Right hindlimb (tissue), 1 donor: ENCODE results near the gene PEPD.

Experiments used
- DNase-seq: peaks from one replicate; pipeline ENCODE4 v3.0.0-alpha.2; 2018

PEPD gene

DNA sequence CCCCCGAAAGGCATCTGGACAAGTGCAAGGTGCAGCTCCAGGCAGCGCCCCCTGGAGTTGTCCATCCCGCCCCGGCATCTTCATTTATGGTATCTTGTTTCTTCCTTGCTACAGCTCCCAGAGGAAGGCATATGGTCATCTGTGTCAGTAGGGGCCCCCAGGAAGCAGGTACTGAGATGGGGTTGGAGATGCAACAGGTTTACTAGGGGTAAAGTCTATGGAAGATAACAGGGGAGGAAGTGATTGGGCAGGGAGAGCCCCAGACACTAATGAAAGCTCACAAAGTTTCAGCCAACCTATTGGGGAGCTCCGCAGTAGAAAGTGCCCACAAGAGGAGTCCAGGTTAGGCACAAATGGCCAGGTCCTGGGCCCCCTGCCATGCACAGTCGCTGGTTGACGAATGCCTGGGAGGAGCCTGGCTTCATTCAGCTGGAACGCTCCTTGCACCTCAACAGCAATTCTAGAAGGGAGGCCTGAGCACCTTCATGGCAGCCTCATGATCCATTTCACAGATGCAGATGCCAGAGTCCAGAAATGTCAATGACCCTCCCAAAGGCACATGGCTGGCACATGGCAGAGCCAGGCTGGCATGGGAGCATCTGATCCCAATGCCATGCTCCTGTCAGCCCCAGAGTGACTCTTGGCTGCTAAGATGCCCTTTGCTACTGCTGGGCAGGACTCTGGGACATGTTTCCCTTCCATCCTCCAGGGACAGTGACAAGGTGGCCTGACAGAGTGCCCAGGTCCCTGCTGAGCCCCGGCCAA is 23.8 kb upstream of the PEPD start:
- no peak for DNase-seq

DNA sequence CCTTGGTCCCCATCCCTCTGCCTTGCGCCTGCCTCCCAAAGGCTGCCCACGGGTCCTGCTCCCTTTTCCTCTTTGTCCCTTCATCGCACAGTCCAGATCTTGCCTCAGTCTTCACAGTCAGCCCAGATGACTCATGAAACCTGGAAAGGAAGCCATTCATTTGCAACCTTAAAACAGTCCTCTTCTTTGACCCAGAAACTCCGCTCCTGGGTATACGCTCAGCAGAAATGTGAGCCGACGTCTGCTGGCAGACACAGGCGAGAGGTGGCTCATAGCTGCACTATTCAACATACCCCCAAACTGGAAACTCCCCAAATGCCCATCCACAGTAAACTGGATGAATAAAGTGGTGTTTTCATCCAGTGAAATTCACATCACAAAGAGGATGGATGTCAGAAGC is 13.6 kb upstream of the PEPD start:
- no peak for DNase-seq

DNA sequence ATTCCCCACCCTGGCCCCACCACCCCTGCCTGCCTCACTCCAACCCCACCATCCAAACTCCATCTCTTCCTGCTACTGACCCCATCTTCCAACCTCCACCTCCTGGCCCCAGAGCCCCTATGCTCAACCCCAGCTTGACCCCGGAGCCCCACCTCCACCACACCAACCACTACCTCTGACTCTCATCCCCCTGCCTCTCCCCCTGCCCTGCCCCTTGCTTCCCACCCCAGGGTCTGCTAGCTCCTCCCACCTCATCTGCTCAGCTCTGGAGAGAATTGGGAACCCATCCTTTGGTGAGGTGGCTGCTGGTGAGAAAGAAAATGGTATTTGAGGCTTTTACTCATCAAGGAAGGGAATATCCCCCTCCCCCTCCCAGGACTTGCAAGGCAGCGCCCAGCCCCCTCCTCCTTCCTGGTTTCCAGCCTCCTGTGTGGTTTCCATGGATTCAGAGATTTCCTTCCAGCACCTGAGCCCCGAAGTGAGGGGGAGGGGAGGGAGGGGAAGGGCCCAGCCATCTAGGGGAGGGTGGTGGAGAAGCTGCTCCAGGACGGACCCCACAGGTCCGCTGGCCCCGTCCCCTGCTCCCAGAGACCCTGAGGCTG is 11.4 kb upstream of the PEPD start:
- DNase-seq: no peak

DNA sequence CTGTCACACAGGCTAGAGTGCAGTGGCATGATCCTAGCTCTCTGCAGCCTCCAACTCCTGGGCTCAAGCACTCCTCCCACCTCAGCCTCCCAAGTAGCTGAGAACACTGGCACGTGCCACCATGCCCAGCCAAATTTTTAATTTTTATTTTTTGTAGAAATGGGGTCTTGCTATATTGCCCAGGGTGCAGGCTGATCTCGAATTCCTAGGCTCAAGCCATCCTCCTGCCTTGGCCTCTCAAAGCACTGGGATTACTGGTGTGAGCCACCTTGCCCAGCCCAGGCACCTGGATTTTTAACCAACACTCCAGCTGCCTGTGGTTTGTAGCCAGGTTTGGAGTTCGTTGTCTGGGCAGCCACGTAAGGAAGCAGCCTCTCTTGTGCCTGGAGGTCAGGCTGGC is 9.3 kb upstream of the PEPD start:
- no peak for DNase-seq

DNA sequence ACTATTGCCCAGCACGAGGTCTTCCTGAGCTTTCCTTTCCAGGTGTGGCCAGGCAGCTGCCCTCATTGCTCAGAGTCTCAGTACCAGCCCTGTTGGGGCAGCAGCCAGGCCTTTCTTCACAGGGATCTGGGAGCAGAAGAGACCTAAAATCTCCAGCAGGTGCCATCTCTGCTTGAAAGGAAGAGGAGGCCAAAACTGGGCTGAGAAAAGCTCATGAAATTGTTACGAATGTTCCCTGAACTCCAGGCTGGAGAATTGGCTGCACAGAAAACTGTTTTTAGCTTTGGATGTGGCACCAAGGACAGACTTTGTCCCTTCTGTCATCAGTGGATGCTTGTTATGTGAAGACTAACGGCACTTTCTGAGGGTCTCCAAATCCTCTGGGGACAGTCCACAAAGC is 8.7 kb upstream of the PEPD start:
- no peak for DNase-seq

DNA sequence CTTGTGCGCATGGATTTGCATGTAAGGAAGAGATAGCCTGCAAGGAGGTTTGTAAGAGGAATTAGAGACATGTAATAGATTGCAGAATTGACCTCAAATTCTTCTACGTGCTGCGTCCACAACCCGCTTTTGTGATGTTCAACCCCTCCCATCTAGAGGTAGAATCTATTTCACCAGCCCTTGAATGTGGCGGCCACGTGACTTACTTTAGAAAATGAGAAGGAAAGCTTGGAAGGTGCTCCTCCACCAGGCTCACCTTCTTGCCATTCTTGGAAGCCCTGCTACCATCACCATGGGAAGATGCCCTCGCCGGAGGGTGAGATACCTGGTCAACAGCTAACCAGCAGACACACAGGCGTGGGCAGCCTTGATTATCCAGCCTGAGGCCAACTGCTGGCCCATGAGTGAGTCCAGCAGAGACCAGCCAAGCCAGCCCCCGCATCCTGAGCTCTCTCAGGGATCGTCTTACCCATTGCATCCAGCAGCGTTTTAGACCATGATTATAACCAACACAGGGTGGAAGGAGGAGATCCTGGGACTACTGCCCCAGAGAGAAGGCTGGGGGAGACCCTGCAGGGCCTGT is 7.6 kb upstream of the PEPD start:
- no peak for DNase-seq

DNA sequence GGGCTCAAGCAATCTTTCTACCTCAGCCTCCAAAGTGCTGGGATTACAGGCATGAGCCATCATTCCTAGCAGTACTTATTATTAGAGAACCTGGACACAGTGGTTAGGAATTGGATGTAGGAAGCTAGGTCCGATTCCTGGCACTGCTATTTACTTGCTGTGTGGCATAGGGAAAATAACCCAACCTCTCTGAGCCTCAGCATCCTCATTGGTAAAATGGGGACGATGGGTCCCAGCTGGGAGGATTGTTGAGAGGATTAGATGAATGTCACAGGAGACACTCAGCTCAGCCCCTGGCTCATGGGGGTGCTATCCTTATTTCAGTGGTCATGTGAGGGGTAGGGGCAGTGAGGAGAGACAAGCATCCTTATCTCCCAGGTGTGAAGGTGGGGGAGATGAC is 6.8 kb upstream of the PEPD start:
- no peak for DNase-seq

DNA sequence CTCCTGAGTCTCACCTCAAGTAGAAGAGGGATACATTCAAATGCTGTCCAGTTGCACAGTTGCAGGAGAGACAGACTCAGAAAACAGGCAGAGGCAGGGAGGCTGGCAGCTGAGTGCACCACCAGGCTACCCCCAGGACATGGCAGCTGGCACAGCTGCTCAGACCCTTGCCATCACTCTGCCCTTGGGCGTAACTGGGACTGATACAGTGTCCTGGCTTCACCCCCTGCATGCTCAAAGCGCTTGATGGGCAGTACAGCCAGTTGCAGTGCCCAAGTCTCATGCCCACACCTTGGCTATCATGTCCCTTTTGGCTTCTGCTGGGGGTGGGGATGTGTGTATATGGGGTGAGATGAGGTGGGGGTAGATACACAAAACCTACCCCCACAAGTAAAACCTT is 5.5 kb upstream of the PEPD start:
- DNase-seq: no peak

DNA sequence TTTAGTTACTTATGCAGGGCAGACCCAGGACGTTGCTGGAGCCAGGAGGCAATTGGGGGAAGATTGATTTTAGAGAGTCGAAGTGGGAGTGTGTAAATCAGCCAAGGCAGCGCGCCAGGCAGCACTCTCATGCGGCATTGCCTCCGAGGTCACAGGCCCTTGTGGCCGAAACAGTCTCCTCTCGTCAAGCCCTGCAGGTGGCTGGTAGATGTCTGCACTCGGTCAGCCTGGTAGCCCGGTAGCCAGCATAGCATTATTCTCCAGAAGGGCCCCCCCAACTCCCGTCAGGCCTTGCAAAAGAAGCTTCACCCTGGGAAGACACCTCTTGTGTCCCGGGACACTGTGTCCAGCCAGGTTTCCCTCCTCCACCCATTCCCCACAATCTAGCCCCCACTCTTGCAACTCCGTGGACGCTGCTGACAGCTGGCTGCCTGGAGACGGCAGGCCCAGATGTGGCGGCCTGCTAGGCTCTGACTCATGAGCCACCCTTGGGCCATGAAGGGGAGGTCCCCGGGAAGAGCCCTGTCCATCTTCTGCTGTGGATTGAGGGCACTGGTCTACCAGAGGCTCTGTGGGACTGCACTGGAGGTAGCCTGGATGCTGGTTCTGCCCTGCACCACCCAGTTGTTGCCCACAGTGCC is 2.6 kb upstream of the PEPD start:
- DNase-seq: no peak

DNA sequence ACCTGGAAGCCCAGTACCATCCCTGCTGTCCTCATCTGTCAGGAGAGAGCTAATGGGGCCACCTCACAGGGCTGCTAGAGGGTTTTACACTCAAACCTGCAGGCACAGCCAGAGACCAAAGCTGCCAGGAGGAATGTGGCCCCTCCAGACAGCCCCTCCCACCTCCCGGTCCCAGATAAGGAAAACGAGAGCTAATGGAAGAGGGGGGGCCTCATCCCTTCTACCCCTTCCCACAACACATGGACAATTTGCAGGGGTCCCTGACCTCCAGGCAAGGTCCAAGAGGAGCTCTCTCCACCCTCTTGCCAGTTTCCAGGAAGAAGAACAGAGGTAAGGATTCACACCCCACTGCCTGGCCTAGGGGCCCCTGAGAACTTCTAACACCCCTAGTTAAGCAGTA is 1.6 kb upstream of the PEPD start:
- no peak for DNase-seq

DNA sequence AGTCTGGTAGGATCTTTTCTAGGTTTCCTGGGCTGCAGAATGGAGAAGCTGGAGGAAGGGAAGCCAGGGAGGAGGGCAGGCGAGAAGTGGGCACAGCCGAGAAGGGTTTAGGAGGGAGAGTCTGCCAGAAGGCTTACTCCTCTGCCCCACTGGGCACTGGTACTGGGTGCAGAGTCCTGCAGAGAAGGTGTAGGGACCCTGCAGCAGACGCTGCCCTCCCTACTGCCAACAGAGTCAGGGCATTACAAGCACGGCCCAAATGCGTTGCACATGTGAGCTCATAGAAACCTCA is 726 bp upstream of the PEPD start:
- no peak for DNase-seq

DNA sequence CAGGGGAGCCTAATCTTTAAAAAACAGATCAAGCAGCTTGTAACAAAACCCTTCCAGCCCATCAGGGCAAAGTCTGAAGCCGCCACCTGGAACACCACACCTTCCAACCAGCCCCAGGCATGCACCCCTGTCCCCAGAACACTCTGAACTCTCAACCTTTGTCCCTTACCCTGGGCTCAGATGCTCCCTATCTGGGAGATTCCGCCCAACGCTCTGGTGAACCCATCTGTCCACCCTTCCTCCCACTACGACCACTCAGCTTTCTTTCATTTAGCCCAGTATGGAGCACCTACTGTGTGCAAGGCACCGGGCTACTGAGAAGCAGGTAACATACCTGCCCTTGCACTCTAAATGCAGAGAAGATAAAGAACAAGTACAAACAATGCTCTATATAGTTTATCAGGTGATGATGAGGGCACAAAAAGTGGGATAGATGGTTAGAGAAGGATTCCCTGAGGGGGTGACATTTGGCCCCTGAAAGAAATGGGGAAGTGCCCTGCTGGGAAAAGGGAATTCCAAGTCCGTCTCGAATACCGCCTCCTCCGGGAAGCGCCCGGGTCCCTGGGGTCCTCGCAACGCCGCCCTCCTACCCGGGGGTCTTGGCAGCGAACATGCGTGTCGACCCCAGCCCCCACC is 629 bp downstream of the PEPD start:
- DNase-seq: no peak

DNA sequence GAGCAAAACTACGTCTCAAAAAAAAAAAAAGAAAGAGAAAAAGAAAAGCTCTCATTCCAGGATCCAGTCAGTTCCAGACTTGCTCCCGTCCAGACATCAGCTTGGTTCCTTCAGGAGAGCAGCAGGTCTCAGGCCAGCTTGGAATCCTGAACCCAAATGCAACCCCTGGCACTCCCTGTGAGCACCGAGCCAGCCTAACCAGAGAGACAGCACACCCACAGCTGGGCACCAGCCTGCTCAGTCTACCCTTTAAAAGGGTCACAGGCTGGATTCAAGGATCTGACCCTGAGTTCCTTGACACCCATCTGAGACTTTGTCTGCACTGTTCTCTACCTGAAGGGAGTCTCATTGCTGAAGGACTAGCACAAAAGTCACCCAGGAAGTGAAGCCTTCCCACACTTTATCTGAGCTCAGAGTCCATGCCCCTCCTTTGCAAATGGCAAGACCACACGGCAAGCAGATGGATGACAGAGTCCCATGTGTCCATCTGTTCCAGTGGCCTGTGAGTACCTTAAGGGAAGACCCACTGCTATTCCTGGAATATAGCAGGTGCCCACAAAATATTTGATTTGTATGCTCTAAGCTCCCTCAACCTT is 1.4 kb downstream of the PEPD start:
- DNase-seq: no peak

DNA sequence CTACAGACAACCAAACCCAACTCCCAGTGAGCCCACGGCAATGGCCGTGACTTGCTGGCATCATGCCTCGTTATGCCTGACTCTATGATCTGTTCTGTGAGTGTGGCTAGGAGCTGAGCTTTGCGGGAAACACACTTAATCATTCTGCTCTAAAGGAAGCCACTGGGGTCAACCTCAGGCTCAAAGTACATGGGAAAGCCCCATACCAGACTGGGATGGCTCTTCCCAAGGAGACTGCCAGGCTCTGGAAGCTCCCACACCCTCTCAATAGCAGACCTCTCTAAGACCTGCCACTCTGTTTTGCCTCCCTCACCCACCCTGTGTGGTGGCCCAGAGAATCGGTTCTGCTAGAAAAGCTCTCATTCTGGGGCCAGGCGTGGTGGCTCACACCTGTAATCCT is 2.2 kb downstream of the PEPD start:
- DNase-seq: no peak

DNA sequence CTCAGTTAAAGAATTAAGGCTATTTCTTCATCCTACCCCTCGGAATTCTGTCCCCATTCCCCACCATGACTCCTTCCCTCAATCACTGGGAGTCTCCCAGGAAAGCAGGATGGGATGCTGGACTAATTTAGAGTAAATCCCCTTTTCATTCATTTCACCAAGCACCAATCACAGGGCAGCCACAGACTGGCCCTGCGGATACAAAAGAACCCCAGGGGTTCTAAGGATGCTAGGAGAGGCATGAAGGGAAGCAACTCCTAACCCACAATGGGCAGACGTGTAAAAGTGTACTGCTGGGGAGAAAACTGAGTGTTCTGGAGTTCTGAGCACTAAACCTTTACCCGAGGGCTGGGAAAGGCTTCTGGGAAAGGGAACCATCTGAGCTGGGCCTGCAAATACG is 3.0 kb downstream of the PEPD start:
- no peak for DNase-seq

DNA sequence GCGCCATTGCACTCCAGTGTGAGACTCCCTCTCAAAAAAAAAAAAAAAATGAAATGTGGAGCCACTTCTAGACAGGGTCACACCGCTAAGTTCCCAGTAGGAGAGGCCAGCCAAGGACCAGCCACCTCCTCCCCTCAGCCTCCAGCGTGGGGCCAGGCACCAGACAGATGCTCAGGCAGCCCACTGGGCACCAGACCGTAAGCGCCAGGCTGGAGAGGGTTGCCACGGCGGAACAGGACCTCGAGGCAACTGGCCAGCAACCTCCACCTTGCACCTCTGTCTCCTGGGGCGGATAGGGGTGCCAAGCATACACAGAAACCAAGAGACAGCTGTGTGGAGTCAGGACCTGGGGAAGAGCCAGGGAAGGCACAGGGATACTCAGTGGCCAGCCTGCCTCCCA is 3.7 kb downstream of the PEPD start:
- DNase-seq: no peak

DNA sequence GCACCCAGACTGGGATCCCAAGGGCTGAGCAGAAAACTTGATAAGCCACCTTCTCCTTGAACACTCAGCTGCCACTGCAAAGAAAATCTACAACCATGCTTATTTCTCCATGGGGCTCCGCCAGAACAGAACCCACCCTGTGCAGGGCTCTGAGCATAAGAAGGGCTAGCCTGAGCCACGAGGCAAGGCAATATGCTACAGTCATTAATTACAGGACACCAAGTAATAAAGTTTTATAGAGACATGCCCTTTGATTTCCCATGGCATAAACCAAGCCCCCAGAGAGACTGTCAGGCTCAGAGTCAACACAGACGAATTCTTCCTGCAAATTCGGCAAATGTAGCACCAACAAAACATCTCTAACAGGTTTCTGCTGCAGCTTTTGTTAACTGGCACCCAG is 5.7 kb downstream of the PEPD start:
- no peak for DNase-seq

DNA sequence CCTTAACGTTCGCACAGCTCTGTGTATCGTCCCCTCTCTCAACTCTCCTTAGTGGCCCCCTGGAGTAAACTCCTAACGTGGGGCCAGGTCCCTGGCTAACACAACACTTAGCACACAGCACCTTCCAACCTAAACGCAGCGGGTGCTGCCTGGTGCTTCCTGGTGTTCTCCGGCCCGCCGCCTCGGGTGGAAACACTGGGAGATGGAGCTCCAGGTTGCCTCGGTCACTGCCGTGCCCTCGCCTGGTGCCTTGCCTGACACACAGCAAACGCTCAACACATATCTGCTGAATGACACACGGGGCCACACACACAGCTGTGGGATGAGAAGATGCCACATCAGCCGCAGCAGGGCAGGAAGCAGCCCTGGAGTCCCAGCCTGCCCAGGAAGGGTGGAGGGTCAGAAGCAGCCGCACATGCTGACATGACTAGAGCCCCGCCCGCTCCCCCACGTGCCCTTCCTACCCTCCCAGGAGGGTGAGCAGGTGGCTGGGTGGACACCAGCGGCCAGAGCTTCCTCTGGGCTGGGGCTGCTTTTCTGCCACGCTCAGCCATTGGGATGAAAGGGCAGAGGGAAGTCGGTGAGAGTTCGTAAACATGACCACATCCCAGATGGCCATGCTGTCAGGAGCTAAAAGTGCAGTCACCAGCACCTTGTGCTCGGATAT is 6.6 kb downstream of the PEPD start:
- peak; percentile 35 for DNase-seq

DNA sequence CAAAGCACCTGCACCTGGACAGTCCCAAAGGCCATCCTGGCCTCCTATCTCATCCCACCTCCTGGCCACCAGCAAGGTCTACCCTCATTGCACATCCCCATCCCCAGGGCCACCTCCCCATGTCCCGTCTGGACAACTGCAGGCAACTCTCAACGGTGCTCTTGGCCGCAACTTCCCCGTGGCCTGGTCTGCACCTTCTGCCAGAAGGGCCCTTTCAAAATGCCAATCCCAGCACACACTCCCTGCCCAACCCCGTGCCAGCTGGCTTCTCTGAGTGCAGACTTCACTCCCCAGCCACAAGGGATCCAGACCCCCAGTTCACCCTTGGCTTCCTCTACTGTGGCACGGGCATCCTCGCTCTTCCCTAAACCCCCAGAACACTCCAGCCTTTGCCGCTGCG is 8.2 kb downstream of the PEPD start:
- DNase-seq: no peak

DNA sequence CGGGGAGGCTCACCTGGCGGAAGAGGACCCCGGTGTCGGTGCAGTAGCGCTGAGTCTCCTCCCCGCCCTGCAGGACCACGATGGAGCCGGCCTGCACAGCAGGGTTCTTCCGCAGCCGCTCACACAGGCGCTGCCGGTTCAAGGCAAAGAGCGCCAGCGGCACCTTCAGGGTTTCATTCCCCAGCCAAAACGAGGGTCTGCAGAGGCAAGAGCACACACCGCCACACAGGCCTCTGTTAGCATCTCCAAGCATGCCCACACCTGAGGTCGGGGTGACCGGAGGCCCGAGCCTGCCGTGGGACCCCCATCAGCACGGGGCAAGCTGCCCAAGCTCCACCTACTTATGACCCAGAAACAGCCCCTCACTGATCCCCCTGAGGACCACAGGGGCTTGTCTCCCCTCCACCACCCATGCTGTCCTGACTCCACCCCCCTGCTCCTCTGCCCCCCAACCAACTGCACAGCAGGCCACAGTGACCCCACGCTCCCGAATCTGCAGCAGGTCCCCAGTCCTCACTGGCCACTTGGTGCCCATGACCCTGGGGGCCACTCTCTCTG is 8.9 kb downstream of the PEPD start:
- no peak for DNase-seq

DNA sequence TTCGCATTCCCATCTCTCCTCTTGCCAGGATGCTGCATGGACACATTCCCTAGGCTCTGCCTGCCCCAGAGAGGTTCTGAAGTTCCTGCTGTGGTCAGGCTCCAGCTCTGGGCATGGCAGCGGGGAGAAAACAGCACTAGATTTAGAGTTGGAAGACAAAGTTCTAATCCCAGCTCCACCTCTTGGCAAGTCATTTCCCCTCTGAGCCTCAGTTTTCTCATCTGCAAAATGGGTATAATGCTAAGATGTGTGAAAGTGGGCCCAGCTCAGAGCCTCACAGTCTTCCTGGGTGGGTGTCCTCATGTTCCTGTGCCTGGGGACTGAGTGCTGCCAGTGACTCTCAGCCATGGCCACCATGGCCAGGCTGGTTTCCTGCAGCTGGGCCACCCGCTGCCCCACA is 9.6 kb downstream of the PEPD start:
- DNase-seq: no peak

DNA sequence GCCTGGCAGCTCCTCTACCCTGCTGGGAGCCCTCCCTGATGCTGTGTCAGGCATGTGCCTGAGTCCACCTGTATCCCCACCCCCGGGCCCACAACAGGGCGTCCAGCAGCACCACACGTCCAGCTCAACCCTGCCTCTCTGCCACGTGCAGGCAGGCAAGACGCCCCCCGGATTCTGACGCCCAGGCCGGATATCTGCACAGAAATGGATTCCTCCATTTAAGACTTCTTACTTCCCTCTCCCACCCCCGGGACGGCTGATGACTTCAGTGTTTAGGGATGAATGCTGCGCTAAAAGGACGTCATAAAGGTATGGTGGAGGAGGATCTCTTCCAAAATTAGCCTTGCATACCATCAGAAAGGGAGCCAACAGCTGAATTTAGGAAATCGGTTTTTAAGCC is 10.2 kb downstream of the PEPD start:
- DNase-seq: no peak
